Epithelial cell of esophagus (primary cell): Measurements from ENCODE around the gene CDH4.

Source experiments
- DNase-seq: peaks from one replicate; pipeline ENCODE4 v3.0.0; 2010; ENCODE audit warnings: low read depth
- H3K4me3 ChIP-seq: 2 replicates; pipeline ENCODE4 v1.5.1; 2011; ENCODE audit warnings: mild to moderate bottlenecking, low read length, control low read depth
- CTCF ChIP-seq: IDR thresholded peaks from 2 replicates; pipeline ENCODE4 v1.5.1; 2011; ENCODE audit warnings: low read depth, mild to moderate bottlenecking, low read length, control low read depth, inconsistent platforms; ENCODE audit not compliant: insufficient read depth; ENCODE audit errors: missing control alignments

Gene CDH4

GRCh38 chr20:61299104-61299503 is 47.0 kb downstream of the CDH4 start:
- no peak for TF ChIP-seq CTCF
- no peak overlapping the region for H3K4me3 ChIP-seq
- no peak for DNase-seq

GRCh38 chr20:61299618-61300017 is 47.6 kb downstream of the CDH4 start:
- no peak for DNase-seq
- TF ChIP-seq CTCF, result no peak
- H3K4me3 ChIP-seq, result no peak overlapping the region

DNA sequence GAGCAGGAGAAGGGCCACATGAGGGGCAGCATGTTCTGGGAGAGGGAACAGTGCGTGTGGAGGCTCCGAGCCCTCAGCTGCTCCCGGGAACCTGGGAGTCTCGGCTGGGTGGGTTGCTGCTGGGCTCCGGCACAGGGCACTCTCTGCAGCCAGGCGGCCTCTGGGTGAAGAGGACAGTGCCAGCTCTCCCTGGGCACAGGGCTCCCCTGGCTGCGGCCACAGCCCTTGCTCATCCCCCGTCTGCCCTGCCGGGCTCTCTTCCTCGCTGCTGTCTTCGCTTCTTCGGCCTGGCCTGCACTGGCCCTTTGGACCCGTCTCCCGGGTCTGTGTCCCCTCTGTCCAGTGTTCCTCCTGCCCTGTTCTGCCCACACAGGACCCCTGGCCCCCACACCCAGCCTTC is 48.2 kb downstream of the CDH4 start:
- no peak for TF ChIP-seq CTCF
- no peak for DNase-seq
- no peak overlapping the region for H3K4me3 ChIP-seq

- TF ChIP-seq CTCF, result no peak
- no peak for DNase-seq
- no peak overlapping the region for H3K4me3 ChIP-seq
Measured at GRCh38 chr20:61300709-61301108, 48.6 kb downstream of the CDH4 start.

DNA sequence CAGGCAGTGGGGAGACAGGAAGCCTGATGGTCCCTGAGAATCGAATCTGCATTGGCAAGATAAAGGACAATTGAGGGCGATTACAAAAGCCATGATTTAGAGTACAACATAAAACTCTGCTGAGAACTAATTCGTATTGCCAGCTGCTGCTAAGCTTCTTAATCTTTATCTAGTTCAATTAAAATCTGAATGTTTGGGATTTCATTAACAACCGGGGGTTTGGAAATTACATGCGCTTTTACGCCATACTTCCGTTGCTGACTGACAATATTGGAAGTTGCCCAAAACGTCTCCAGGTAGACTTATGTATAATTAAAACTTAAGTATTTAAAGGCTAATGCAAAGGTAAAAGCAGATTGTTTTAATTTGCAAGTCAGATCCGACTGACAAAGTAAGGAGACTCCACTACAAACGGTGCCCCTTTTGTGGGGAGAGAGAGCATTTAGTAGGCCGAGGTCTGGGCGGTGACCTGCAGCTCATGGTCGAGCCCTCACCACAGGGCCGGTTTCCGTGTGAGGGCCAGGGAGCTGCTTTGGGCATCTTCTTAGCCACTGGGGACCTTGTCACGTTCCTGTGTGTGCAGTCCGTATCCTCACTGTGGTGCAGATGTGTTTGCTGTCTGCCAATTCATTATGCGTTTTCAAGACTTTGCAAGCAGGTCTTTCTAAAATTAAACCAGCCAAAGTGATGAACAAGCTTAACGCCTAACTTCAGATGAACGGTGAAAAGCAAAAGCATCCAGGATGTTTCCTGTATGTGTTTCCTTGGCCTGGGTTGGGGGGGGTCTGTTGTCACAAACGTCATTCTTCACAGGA is 49.9 kb downstream of the CDH4 start:
- DNase-seq, result no peak
- no peak overlapping the region for H3K4me3 ChIP-seq
- no peak for TF ChIP-seq CTCF

DNA sequence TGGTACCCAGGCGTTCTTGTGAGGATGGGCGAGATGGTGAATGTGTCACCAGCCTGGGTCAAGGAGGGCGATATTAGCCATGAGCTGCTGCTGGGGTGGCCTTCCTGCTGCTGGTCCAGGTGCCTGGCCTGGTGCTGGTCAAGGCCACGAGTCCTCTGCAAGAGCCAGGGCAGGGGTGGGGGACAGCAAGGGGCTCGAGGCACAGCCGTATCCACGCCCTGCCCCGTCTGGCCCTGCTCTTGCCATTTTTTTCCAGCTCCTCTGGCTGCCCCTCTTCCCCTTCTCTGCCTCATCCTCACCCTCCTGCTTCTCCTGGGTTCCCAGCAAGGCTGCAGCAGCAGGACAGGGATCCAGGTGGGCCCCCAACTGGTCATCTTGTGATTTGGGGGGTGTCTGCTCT is 51.2 kb downstream of the CDH4 start:
- no peak overlapping the region for H3K4me3 ChIP-seq
- no peak for DNase-seq
- TF ChIP-seq CTCF, result no peak

DNA sequence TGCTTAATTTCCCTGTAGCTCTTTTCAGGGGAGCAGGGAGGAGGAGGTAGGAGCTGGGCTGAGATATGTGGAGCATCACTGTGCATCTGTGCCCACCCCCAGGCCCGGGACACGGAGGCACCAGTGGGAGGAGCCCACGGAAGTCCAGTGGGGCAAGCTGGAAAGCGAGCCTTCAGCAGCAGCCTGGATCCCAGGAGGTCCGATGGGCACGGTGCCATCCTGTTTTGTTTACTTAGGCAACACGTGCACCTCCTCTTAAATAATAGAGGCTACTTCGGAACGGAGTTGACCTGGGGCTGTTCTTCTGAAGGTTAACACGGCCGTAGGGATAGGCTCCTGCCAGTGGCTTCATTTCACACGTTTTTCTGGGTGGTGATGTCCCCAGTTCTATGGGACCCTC is 51.6 kb downstream of the CDH4 start:
- no peak overlapping the region for H3K4me3 ChIP-seq
- no peak for TF ChIP-seq CTCF
- no peak for DNase-seq
